BLaER1 treated with 17β-estradiol and CSF1 and Interleukin-3, amounts not matched to agents 10 nM and 100 nM (cell line): Measurements from ENCODE around the gene GNG5.
"Not testable (repeated sequence)": the region's sequence is repeated elsewhere in the genome, so short reads cannot be mapped to it uniquely, and the experiment has no call there.

Experiments used
- H3K27ac ChIP-seq, 11 experiments: shearing (Covaris generic); formaldehyde crosslinking; 2 replicates each; pipeline ENCODE4 v1.8.1; 2022
- H3K27me3 ChIP-seq, 11 experiments: shearing (Covaris generic); formaldehyde crosslinking; 2 replicates each; pipeline ENCODE4 v1.8.1; 2022
- H3K36me3 ChIP-seq, 11 experiments: shearing (Covaris generic); formaldehyde crosslinking; 2 replicates each; pipeline ENCODE4 v1.8.1; 2022
- H3K4me1 ChIP-seq, 10 experiments: shearing (Covaris generic); formaldehyde crosslinking; 2 replicates each; pipeline ENCODE4 v1.8.1; 2022
- H3K4me2 ChIP-seq, 11 experiments: shearing (Covaris generic); formaldehyde crosslinking; 2 replicates each; pipeline ENCODE4 v1.8.1; 2022
- H3K4me3 ChIP-seq, 10 experiments: shearing (Covaris generic); formaldehyde crosslinking; 2 replicates each; pipeline ENCODE4 v1.8.1; 2022
- H3K9ac ChIP-seq, 11 experiments: shearing (Covaris generic); formaldehyde crosslinking; 2 replicates each; pipeline ENCODE4 v1.8.1; 2022
- H3K9me3 ChIP-seq, 11 experiments: shearing (Covaris generic); formaldehyde crosslinking; replicated peaks in 1 of 11; 2 replicates each; pipeline ENCODE4 v1.8.1; 2022
- H4K20me1 ChIP-seq, 11 experiments: shearing (Covaris generic); formaldehyde crosslinking; 2 replicates each; pipeline ENCODE4 v1.8.1; 2022
- Cebpa-rat ChIP-seq, 11 experiments: shearing (Covaris generic); IDR thresholded peaks; 2 replicates each; pipeline ENCODE4 v1.8.1; 2022

Gene GNG5

DNA sequence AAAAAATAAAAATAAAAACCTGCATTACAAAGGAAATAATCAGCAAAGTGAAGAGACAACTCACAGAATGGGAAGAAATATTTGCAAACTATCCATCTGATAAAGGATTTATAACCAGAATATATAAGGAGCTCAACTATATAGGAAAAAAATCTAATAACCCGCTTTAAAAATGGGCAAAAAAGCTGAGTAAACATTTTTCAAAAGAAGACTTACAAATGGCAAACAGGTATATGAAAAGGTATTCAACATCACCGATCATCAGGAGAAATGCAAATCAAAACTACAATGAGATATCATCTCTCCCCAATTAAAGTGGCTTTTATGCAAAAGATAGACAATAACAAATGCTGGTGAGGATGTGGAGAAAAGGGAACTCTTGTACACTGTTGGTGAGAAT is 3.8 kb upstream of the GNG5 start:
- Histone ChIP-seq H3K27me3 (no peaks in the 10 kb centered on the region), H3K4me1 (peaks cover 5 to 13% (median 12%) of the 10 kb centered on the region in 10 experiments; a peak in 19 of 20 replicates), H3K27ac (no peak overlapping the region), H3K9ac (no peak overlapping the region), H3K4me3 (no peak overlapping the region), H3K4me2 (no peak overlapping the region), H3K36me3 (peaks cover 0 to 17% (median 9%) of the 10 kb centered on the region in 11 experiments; a peak in 9 of 22 replicates), H4K20me1 (peaks cover 0 to 5% (median under 1%) of the 10 kb centered on the region in 11 experiments; a peak in 9 of 22 replicates), H3K9me3 (peaks cover 10 to 21% (median 14%) of the 10 kb centered on the region in 11 experiments; a peak in 21 of 22 replicates)
- no peak for TF ChIP-seq Cebpa-rat (IDR thresholded peaks at IDR 0.05)

DNA sequence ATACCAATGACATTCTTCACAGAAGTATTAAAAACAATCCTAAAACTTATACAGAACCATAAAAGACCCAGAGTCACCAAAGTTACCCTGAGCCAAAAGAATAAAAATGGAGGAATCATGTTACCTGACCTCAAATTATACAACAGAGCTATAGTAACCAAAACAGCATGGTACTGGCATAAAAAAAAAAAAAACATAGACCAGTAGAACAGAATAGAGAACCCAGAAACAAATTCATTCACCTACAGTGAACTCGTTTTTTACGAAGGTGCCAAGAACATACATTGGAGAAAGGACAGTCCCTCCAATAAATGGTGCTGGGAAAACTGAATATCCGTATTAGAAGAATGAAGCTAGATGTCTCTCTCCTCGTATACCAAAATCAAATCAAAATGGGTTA is 2.6 kb upstream of the GNG5 start:
- Histone ChIP-seq H3K4me2 (no peak overlapping the region), H3K4me1 (peaks cover 11 to 21% (median 17%) of the 10 kb centered on the region in 10 experiments), H4K20me1 (peaks cover 8 to 16% (median 11%) of the 10 kb centered on the region in 11 experiments), H3K27ac (no peak overlapping the region), H3K36me3 (peaks cover 0 to 17% (median 9%) of the 10 kb centered on the region in 11 experiments; a peak in 11 of 22 replicates), H3K9me3 (peaks cover 10 to 21% (median 14%) of the 10 kb centered on the region in 11 experiments; a peak in 21 of 22 replicates), H3K4me3 (no peak overlapping the region), H3K9ac (no peak overlapping the region), H3K27me3 (no peaks in the 10 kb centered on the region)
- no peak for TF ChIP-seq Cebpa-rat (IDR thresholded peaks at IDR 0.05)

DNA sequence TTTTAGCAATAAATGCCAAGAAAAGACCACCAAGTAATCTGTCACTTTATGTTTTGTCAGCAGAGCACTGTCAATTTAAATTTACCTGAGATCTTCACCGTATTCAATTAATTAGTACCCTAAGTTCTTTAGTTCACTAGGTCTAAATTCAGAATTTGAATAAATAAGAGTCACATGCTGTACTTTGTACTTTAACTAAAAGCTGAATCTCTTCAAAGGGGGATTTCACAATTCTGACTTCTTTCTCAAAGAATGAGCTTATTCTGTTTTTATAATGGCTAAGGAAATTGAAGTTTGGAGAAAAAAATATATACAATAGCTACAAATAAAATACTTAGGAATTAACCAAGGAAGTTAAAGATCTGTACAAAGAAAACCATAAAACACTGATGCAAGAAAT is 2.1 kb upstream of the GNG5 start:
- Histone ChIP-seq H3K27ac (peak overlapping the region in 1 of 11 experiments; percentile 97; a peak in 1 of 22 replicates), H3K36me3 (peaks cover 0 to 19% (median 10%) of the 10 kb centered on the region in 11 experiments; a peak in 12 of 22 replicates), H3K4me1 (peaks cover 16 to 26% (median 22%) of the 10 kb centered on the region in 10 experiments), H3K4me2 (peak overlapping the region in 4 of 11 experiments; percentile 70 to 90 (median 77); a peak in 6 of 22 replicates), H3K27me3 (no peaks in the 10 kb centered on the region), H3K9me3 (peaks cover 10 to 21% (median 14%) of the 10 kb centered on the region in 11 experiments; a peak in 21 of 22 replicates), H4K20me1 (peaks cover 13 to 21% (median 17%) of the 10 kb centered on the region in 11 experiments), H3K9ac (no peak overlapping the region), H3K4me3 (no peak overlapping the region)
- TF ChIP-seq Cebpa-rat (IDR thresholded peaks at IDR 0.05): no peak

DNA sequence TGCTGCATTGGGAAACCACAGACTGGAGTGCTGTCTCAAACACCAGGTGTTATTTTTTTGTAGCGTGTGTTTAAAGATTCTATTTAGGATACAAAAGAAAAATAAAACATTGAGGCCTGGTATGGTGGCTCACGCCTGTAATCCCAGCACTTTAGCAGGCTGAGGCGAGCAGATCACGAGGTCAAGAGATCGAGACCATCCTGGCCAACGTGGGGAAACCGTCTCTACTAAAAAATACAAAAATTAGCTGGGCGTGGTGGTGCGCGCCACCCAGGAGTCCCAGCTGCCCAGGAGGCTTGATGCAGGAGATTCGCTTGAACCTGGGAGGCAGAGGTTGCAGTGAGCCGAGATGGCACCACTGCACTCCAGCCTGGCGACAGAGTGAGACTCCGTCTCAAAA is 1.5 kb upstream of the GNG5 start:
- Histone ChIP-seq H3K27ac (peak overlapping the region in 8 of 11 experiments; percentile 89 to 98 (median 96); a peak in 11 of 22 replicates), H3K4me3 (peak overlapping the region in 6 of 10 experiments; percentile 81 to 91 (median 86); a peak in 8 of 20 replicates), H3K4me1 (peaks cover 23 to 32% (median 29%) of the 10 kb centered on the region in 10 experiments), H3K36me3 (peaks cover under 1 to 25% (median 13%) of the 10 kb centered on the region in 11 experiments; a peak in 15 of 22 replicates), H3K9me3 (peaks cover 10 to 21% (median 14%) of the 10 kb centered on the region in 11 experiments; a peak in 21 of 22 replicates), H4K20me1 (peaks cover 20 to 28% (median 23%) of the 10 kb centered on the region in 11 experiments), H3K4me2 (peak overlapping the region; percentile 63 to 90 (median 79); a peak in 21 of 22 replicates), H3K9ac (peak overlapping the region in 8 of 11 experiments; percentile 25 to 99 (median 97); a peak in 10 of 22 replicates)
- H3K27me3 ChIP-seq: not testable (repeated sequence)

DNA sequence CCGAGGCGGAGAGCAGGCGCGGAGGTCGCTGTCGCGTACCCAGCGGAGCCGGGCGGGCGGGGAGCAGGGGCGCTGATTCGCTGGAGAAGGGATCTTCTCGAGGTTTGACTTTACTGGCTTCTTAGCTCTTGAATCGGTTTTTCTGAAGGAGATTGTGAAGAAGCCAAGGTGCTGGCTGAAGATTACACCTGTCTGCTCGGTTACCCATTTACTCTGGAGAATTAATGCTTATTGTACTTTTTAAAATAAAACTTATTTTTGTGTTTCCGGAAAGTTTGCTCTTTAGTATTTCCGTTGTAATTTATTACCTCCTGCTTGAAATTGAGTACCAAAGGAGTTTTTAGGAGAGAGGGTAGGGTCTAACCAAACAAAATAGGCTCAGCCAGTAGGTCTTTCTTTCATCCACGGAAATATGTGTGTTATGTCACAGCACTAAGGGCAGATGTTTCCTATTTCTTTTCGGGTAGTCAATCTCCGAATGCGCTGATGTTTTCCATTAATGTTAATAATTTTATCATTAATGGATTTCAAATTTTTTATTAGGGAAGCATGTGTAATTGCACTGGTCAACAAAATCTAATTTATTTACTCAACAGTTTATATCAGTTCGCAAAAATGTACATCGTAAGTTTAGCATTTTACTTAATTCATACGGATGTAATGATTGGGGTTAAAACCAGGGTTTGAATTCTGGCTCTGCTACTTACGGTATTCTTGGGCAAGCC is 510 bp upstream of the GNG5 start:
- Histone ChIP-seq H3K9me3 (peaks cover 10 to 21% (median 14%) of the 10 kb centered on the region in 11 experiments; a peak in 21 of 22 replicates), H3K4me3 (peak overlapping the region; percentile 78 to 96 (median 84)), H3K4me2 (peak overlapping the region; percentile 63 to 90 (median 79)), H3K36me3 (peaks cover 10 to 32% (median 22%) of the 10 kb centered on the region in 11 experiments; a peak in 17 of 22 replicates), H4K20me1 (peaks cover 29 to 38% (median 33%) of the 10 kb centered on the region in 11 experiments), H3K9ac (peak overlapping the region; percentile 87 to 99 (median 97)), H3K27ac (peak overlapping the region; percentile 89 to 98 (median 95)), H3K4me1 (peaks cover 26 to 41% (median 35%) of the 10 kb centered on the region in 10 experiments), H3K27me3 (no peaks in the 10 kb centered on the region)
- no peak for TF ChIP-seq Cebpa-rat (IDR thresholded peaks at IDR 0.05)

DNA sequence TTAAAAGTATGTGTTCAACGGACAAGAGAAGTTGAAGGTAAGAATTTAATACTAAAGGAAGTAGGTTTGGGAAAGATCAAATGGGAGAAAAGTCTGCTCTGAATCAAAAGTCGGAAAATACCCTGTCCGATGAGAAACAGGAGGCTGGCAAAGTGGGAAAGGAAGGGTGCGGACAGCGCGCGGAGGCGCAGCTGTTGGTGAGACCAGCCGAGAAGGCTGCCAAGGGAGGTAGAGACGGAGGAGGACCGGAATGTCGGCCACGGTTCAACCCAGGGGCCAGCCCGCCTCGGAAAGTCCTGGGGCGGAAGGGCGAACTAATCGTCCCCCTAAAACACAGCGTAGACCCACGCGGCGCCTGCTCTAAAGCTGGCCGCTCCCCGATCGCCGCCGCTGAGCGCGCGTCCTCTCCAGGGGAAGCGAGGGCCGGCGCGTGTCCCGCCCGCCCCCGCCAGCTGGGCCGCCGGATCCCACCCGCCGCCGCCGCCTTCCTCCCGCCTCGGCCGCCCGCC is 834 bp downstream of the GNG5 start:
- Histone ChIP-seq H4K20me1 (peaks cover 43 to 51% (median 46%) of the 10 kb centered on the region in 11 experiments), H3K4me1 (peaks cover 31 to 52% (median 42%) of the 10 kb centered on the region in 10 experiments), H3K4me3 (peak overlapping the region; percentile 78 to 96 (median 84)), H3K27me3 (no peaks in the 10 kb centered on the region), H3K9me3 (peaks cover 10 to 21% (median 14%) of the 10 kb centered on the region in 11 experiments; a peak in 21 of 22 replicates), H3K27ac (peak overlapping the region; percentile 89 to 98 (median 95)), H3K9ac (peak overlapping the region; percentile 87 to 99 (median 97)), H3K36me3 (peaks cover 20 to 42% (median 35%) of the 10 kb centered on the region in 11 experiments; a peak in 20 of 22 replicates), H3K4me2 (peak overlapping the region; percentile 80 to 94 (median 90))
- no peak for TF ChIP-seq Cebpa-rat (IDR thresholded peaks at IDR 0.05)

DNA sequence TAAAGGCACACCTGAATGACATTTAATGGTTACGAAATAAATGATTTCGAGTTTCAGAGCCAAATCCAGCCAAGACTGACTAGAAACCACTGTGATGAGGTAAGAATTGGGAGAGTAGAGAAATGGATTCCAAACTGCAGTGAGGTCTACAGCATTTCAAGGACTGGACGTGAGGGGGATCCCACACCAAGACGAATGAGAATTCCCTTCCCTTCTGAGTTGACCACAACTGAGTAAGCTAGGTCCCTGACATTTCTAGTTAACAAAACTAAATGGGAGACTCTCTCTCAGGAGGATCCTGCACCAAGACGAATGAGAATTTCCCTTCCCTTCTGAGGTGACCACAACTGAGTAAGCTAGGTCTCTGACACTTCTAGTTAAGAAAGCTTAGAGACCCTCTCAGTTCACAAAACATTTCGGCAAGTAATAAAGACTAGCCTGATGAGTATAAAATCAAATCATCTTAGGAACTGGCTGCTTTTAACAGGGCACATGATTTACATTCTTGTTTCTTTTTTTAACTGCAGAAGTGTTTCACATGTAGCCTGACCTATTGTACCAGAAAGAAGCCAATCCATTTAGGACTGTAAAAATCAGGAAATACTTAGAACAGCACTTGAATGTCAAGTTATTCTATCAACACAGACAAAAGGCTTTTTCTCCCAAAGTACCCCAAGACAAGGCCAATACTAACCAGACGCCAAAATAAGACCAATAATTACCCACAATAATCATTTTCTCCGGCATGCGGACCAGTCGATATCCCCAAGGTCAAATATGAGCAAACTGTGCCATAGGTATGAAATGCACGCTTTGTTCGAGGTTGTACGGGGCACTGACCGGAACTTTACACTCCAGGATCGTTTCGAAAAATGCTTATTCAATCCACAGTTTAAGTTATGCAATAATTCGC is 1.5 kb downstream of the GNG5 start:
- peaks cover 31 to 57% (median 42%) of the 10 kb centered on the region in 10 experiments for H3K4me1 ChIP-seq
- peaks cover 50 to 58% (median 53%) of the 10 kb centered on the region in 11 experiments for H4K20me1 ChIP-seq
- H3K9me3 ChIP-seq: peaks cover 10 to 14% (median 12%) of the 10 kb centered on the region in 11 experiments; a peak in 21 of 22 replicates
- H3K27me3 ChIP-seq: no peaks in the 10 kb centered on the region
- H3K36me3 ChIP-seq: peaks cover 25 to 49% (median 42%) of the 10 kb centered on the region in 11 experiments
- peak overlapping the region; percentile 78 to 96 (median 84) for H3K4me3 ChIP-seq
- H3K27ac ChIP-seq: peak overlapping the region; percentile 89 to 98 (median 95)
- H3K4me2 ChIP-seq: peak overlapping the region; percentile 80 to 94 (median 90)
- no peak; a peak in 1 of 22 replicates for TF ChIP-seq Cebpa-rat (IDR thresholded peaks at IDR 0.05)
- H3K9ac ChIP-seq: peak overlapping the region; percentile 87 to 99 (median 97)

DNA sequence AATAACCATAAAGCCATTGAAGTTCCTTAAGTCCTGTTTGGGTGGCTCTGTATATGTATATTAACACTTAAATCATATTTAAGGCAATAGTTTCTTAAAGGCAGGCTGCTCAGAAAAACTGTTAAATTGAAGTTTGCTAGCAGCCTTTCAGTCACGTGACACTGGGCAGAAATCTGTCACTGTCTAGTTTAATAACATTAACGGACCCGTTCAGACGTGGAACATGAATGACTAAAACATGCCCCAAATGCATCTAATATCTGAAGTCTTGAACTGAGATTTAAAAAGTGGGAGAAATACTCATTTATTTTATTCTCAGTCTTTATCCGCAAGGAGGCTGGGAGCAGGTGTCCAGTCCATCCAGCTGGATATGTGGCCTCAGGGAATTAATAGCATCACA is 3.5 kb downstream of the GNG5 start:
- peaks cover 33 to 62% (median 53%) of the 10 kb centered on the region in 11 experiments for H3K36me3 ChIP-seq
- no peaks in the 10 kb centered on the region for H3K27me3 ChIP-seq
- peak overlapping the region in 3 of 11 experiments; percentile 30 to 98 (median 97); a peak in 4 of 22 replicates for H3K9ac ChIP-seq
- TF ChIP-seq Cebpa-rat (IDR thresholded peaks at IDR 0.05): no peak
- H4K20me1 ChIP-seq: peaks cover 59 to 77% (median 70%) of the 10 kb centered on the region in 11 experiments
- H3K9me3 ChIP-seq: no peaks in the 10 kb centered on the region
- H3K4me2 ChIP-seq: peak overlapping the region; percentile 80 to 94 (median 90); a peak in 18 of 22 replicates
- H3K4me3 ChIP-seq: 0 out of 20 replicates have a peak overlapping the region, but pooled peaks of 1 of the 10 experiments have one; percentile 90
- no peak overlapping the region for H3K27ac ChIP-seq
- H3K4me1 ChIP-seq: peaks cover 32 to 61% (median 43%) of the 10 kb centered on the region in 10 experiments
